ENCODE data around the gene LEO1.

LEO1 gene

DNA sequence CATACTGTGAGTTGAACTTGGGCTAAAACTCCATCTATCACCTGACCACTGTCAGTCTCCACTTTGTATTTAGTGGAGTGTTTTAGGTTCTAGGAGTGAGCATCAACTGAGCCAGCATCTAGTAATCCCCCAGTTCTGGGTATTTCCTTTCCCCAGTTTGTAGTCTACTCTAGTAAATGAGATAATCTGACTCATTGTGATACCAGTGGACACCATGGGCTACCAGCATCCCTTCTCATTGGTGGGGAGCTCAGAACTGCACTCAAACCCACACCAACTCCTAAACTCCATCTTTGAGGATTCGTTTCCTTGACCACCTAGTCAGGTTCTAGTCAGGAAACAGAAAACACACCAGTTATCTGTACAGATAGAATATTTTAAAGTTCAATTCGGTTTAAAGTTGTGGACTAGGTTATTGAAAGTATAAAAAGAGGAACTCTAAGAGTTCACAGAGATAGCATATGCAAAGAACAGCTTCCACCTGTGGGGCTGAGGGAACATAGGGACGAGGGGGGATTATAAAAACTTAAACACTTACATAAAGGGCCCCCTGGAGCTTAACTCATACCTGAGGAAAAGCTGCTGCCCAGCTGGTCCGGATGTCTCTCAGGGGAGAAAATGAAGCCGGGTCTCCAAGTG lies 36.0 kb downstream of the LEO1 start:
- no peaks in the 10 kb centered on the region for H4K20me1 ChIP-seq (ENCODE audit: control insufficient read depth, insufficient read depth, low read depth, low read length)
- H3K9me2 ChIP-seq (replicated peaks; ENCODE audit: control insufficient read depth, low read length): no peaks in the 10 kb centered on the region
- H3K79me2 ChIP-seq (ENCODE audit: control insufficient read depth, low read length): no peaks in the 10 kb centered on the region
- peaks cover 29% of the 10 kb centered on the region for H3F3A ChIP-seq (ENCODE audit: control insufficient read depth, insufficient read depth)
- H3K9me3 ChIP-seq (ENCODE audit: control insufficient read depth, insufficient read depth, low read length): no peaks in the 10 kb centered on the region
- H3K27ac ChIP-seq (ENCODE audit: low read depth, low read length): peak overlapping the region; percentile 86
- peak overlapping the region; percentile 83 for H3K4me2 ChIP-seq (ENCODE audit: low read length)
- peak overlapping the region; percentile 64 for H3K4me3 ChIP-seq (ENCODE audit: low read length)
- no peak for TF ChIP-seq EZH2phosphoT487 (IDR thresholded peaks at IDR 0.05; ENCODE audit: borderline replicate concordance, low read length)
- TF ChIP-seq CTCF (IDR thresholded peaks at IDR 0.05; ENCODE audit: low read depth, low read length, poor library complexity, severe bottlenecking): no peak
- H3K4me1 ChIP-seq (ENCODE audit: control insufficient read depth, low read length): peaks cover 52% of the 10 kb centered on the region
- no peaks in the 10 kb centered on the region for H3K27me3 ChIP-seq (ENCODE audit: control insufficient read depth, low read length)
- H3K36me3 ChIP-seq (ENCODE audit: control insufficient read depth, low read length): peaks cover 32% of the 10 kb centered on the region

- no peaks in the 10 kb centered on the region for H3K9me3 ChIP-seq (ENCODE audit: control insufficient read depth, insufficient read depth, low read length)
- no peaks in the 10 kb centered on the region for H3K27me3 ChIP-seq (ENCODE audit: control insufficient read depth, low read length)
- H3K9me2 ChIP-seq (replicated peaks; ENCODE audit: control insufficient read depth, low read length): no peaks in the 10 kb centered on the region
- no peaks in the 10 kb centered on the region for H3K79me2 ChIP-seq (ENCODE audit: control insufficient read depth, low read length)
- H3K4me1 ChIP-seq (ENCODE audit: control insufficient read depth, low read length): peaks cover 41% of the 10 kb centered on the region
- H3K27ac ChIP-seq (ENCODE audit: low read depth, low read length): no peak overlapping the region
- no peaks in the 10 kb centered on the region for H4K20me1 ChIP-seq (ENCODE audit: control insufficient read depth, insufficient read depth, low read depth, low read length)
- peaks cover 11% of the 10 kb centered on the region for H3K36me3 ChIP-seq (ENCODE audit: control insufficient read depth, low read length)
- no peak overlapping the region for H3K4me2 ChIP-seq (ENCODE audit: low read length)
- H3K4me3 ChIP-seq (ENCODE audit: low read length): no peak overlapping the region
- TF ChIP-seq EZH2phosphoT487 (IDR thresholded peaks at IDR 0.05; ENCODE audit: borderline replicate concordance, low read length): no peak
- TF ChIP-seq CTCF (IDR thresholded peaks at IDR 0.05; ENCODE audit: low read depth, low read length, poor library complexity, severe bottlenecking): no peak
- peaks cover 28% of the 10 kb centered on the region for H3F3A ChIP-seq (ENCODE audit: control insufficient read depth, insufficient read depth)
Measured at GRCh38 chr15:51932161-51932560, 39.4 kb downstream of the LEO1 start.

GRCh38 chr15:51931638-51932037 lies 39.9 kb downstream of the LEO1 start:
- Histone ChIP-seq H3K4me2 (ENCODE audit: low read length) (no peak overlapping the region), H3K4me3 (ENCODE audit: low read length) (no peak overlapping the region), H3K9me2 (replicated peaks; ENCODE audit: control insufficient read depth, low read length) (no peaks in the 10 kb centered on the region), H3K27me3 (ENCODE audit: control insufficient read depth, low read length) (no peaks in the 10 kb centered on the region), H3K27ac (ENCODE audit: low read depth, low read length) (no peak overlapping the region), H4K20me1 (ENCODE audit: control insufficient read depth, insufficient read depth, low read depth, low read length) (no peaks in the 10 kb centered on the region), H3K4me1 (ENCODE audit: control insufficient read depth, low read length) (peaks cover 36% of the 10 kb centered on the region), H3K79me2 (ENCODE audit: control insufficient read depth, low read length) (no peaks in the 10 kb centered on the region), H3K36me3 (ENCODE audit: control insufficient read depth, low read length) (peaks cover 7% of the 10 kb centered on the region), H3K9me3 (ENCODE audit: control insufficient read depth, insufficient read depth, low read length) (no peaks in the 10 kb centered on the region), H3F3A (ENCODE audit: control insufficient read depth, insufficient read depth) (peaks cover 26% of the 10 kb centered on the region)
- TF ChIP-seq CTCF (IDR thresholded peaks at IDR 0.05; ENCODE audit: low read depth, low read length, poor library complexity, severe bottlenecking) (no peak), EZH2phosphoT487 (IDR thresholded peaks at IDR 0.05; ENCODE audit: borderline replicate concordance, low read length) (no peak)

Measured in DOHH2 (cell line).